Activated T-helper 2 cell treated with anti-CD3 and anti-CD28 coated beads, Interferon-gamma antibody, Interleukin-2, Interleukin-4, amounts not matched to agents 10 μg/mL and 5 μg/mL and 100 μg/mL, durations not matched to agents 14 hours and 24 hours and 36 hours (primary cell): ENCODE data around the gene OR2T1. TPM values are rescaled to one million over a fixed set of nuclear protein-coding genes. Genes with fewer than 3 reads are reported as not detected.
"Not testable (repeated sequence)": the region's sequence is repeated elsewhere in the genome, so short reads cannot be mapped to it uniquely, and the experiment has no call there.

Experiments
- DNase-seq: peaks from one replicate; pipeline ENCODE4 v3.0.0; 2021; ENCODE audit warnings: low spot score
- H3K27ac Mint-ChIP-seq: one replicate; pipeline ENCODE4 v1.8.0; 2021; ENCODE audit warnings: mixed read lengths
- H3K27me3 Mint-ChIP-seq: one replicate; pipeline ENCODE4 v1.8.0; 2021; ENCODE audit warnings: low read depth, mixed read lengths
- H3K36me3 Mint-ChIP-seq: one replicate; pipeline ENCODE4 v1.8.0; 2021; ENCODE audit warnings: low read depth, mixed read lengths
- H3K4me1 Mint-ChIP-seq: one replicate; pipeline ENCODE4 v1.8.0; 2021; ENCODE audit warnings: low read depth, mixed read lengths
- H3K4me3 Mint-ChIP-seq: one replicate; pipeline ENCODE4 v1.8.0; 2021; ENCODE audit warnings: low read depth, mild to moderate bottlenecking, moderate library complexity, mixed read lengths
- H3K9me3 Mint-ChIP-seq: one replicate; pipeline ENCODE4 v1.8.0; 2021; ENCODE audit warnings: mixed read lengths
- intact Hi-C: fragments of 100-400 bp; cut with micrococcal nuclease; formaldehyde crosslinking; loops from one replicate; pipeline ENCODE4 v1.15.1; 2023
- total RNA-seq: library from RNA; stranded (reverse); gene quantifications from 2 replicates; pipeline ENCODE4 v1.2.3, GENCODE V29; 2022

OR2T1 gene
- total RNA-seq, 1 donor from 2014 or later: not detected

DNA sequence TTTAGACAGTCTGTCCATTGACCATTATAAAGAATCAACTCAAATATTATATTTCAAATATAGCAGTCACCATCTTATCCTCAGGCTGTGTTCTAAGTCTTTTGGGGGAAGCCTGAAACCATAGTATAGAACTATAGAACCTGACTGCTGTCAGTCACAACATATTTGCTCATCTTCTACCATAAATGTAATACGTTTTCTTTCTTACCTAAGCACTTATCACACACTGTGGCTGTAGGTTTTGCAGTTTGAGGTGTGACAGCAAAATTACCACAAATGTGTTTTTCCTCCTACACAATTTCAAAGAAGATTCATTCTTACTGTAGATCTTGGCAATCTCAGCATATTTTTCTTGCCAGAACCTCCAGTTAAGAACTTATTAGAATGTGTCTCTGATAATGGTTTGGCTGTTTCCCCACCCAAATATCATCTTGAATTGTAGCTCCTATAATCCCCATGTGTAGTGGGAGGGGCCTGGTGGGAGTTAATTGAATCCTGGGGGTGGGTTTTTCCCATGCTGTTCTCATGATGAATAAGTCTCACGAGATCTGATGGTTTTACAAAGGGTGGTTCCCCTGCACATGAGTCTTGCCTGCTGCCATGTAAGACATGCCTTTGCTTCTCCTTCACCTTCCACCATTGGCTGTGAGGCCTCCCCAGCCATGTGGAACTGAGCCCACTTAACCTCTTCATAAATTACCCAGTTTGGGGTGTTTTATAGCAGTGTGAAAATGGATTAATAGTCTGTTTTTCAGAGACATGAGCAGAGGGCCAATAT, 39.8 kb downstream of the OR2T1 start:
- H3K4me3 Mint-ChIP-seq, H3K9me3 Mint-ChIP-seq, H3K27me3 Mint-ChIP-seq, H3K27ac Mint-ChIP-seq, H3K36me3 Mint-ChIP-seq, H3K4me1 Mint-ChIP-seq, DNase-seq, intact Hi-C loops: not testable (repeated sequence)

DNA sequence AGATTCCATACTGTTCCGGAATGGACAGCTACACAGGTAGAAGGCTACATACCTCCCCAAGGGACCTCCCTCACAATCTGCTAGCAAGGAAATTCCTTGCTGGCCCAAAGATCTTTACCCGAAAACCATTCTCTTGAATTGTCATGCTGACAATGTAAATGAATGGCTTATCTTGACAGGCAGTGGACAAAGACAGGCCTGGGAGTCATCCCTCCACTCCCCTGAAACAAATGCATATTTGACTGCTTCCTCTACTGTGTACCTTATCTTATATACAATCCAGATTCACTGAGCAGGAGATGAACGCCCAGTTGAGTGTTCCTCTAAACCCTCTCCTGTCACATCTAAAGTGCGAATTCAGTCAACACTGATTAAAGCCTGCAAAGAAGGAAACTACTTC, 41.8 kb downstream of the OR2T1 start:
- H3K9me3 Mint-ChIP-seq, H3K27ac Mint-ChIP-seq, H3K4me3 Mint-ChIP-seq, H3K36me3 Mint-ChIP-seq, intact Hi-C loops, DNase-seq, H3K27me3 Mint-ChIP-seq, H3K4me1 Mint-ChIP-seq: not testable (repeated sequence)

DNA sequence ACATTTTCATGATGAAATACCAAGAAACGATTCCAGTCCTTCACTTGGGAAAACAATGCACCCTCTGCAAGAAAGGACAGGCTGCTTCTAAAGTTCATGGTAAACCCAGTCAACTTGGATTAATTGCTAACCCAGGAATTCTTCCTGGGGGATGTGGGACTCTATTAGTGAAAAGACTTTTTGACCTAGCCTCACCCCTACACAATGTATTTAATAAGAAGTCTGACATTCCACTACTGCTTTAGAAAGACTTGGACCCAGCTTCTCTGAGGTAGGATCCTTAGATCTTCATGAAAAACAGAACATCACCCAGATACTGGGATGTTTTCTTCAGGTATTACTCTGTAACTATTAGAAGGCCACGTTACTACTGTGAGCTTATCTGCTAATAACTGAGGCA, 42.6 kb downstream of the OR2T1 start, which contains the start of gene OR2T2:
Gene OR2T2, plus strand, starts transcription at position 239 of the 400 bp plus-strand sequence. CDS start 7,161 bp downstream, outside the sequence.
- intact Hi-C loops, H3K4me1 Mint-ChIP-seq, H3K27ac Mint-ChIP-seq, H3K4me3 Mint-ChIP-seq, H3K27me3 Mint-ChIP-seq, H3K36me3 Mint-ChIP-seq, DNase-seq, H3K9me3 Mint-ChIP-seq: not testable (repeated sequence)

DNA sequence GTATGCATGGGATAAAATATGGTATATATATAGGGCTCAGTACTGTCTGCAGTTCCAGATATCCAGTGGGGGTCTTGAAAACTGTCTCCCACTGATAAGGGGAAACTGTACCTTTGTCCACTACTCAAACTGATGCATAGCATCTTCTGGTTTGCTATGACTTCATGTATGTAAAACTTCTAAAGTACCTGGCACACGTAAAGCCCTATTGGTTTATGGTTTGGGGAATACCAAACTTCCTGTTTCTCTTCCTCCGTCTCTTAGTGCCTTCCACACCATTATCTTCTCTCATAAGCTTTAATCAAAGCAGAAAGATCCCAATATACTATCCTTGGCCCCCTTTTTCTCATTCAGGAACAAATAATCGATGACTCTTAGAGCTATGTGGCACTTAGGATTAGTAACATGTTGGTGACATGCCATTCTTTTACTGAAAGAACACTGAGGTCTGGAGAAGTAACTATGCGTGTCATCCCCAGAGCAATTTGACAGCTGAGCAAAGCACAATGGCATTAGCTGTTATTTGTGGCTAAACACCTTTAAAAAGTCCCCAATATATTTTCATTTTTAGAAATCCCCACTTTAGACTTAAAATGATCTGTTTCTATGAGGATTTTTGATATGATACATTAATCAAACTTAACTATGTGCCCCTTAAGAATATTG, 45.7 kb downstream of the OR2T1 start:
- intact Hi-C loops, H3K4me3 Mint-ChIP-seq, H3K27ac Mint-ChIP-seq, H3K4me1 Mint-ChIP-seq, H3K36me3 Mint-ChIP-seq, H3K27me3 Mint-ChIP-seq, DNase-seq, H3K9me3 Mint-ChIP-seq: not testable (repeated sequence)

DNA sequence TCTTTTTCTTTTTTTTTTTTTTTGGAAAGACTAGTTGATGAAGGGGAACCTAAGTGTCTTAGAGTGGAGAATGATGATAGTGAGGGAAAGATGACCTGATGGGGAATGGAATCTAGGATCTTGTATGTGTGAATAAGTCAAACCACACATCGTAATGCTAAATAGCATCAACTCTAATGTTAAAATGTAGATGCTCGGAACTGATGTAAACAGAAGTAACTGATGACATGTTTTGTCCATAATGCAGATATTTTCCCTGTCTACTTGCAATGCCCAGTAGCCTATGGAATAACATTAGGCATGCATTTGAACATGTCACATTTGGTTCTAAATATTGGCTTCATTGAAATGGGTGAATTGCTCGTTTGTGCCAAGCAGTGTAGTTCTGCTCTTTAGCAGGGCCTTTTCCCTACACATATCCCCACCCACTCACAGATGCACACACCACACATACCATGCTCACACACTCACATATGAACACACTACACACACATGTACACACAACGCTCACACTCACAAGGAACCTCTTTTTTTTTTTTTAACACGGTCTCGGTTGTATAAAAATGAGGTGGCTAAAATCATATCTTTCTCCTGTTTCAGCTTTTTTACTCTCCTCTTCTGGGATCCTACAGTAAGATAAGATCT, 47.1 kb downstream of the OR2T1 start:
- H3K36me3 Mint-ChIP-seq, DNase-seq, intact Hi-C loops, H3K9me3 Mint-ChIP-seq, H3K4me1 Mint-ChIP-seq, H3K4me3 Mint-ChIP-seq, H3K27ac Mint-ChIP-seq, H3K27me3 Mint-ChIP-seq: not testable (repeated sequence)

DNA sequence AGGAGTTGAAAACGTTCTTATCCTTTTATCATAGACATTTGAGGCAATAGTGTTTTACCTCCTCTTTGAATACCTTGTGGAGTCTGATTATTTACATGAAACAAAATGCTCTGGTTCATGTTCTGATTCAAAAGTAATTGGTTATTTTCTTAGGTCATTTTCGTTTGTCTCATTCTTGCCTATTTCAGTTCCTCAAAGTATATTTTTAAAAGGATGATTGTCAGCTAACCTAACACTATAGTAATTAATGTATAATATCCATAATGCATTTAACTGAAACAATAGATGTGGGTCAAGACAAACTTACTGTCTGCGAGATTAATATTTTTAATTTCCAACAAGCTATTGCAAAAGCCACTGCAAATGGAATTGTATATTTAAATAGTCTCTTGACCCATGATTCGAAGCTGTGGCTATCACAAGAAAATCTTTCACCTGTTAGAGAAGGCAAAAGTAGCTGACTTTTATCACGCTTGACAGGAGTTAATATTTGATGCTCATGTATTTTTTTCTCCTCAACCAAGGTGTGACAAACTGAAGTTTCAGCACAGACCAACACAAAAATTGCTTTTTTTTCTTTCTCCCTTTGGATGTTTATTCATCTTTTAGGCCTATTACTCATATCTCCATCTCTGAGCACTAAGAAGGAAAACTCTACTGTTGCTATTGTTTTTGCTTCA, 47.8 kb downstream of the OR2T1 start:
- H3K4me3 Mint-ChIP-seq, H3K36me3 Mint-ChIP-seq, H3K4me1 Mint-ChIP-seq, intact Hi-C loops, H3K9me3 Mint-ChIP-seq, H3K27ac Mint-ChIP-seq, H3K27me3 Mint-ChIP-seq, DNase-seq: not testable (repeated sequence)

DNA sequence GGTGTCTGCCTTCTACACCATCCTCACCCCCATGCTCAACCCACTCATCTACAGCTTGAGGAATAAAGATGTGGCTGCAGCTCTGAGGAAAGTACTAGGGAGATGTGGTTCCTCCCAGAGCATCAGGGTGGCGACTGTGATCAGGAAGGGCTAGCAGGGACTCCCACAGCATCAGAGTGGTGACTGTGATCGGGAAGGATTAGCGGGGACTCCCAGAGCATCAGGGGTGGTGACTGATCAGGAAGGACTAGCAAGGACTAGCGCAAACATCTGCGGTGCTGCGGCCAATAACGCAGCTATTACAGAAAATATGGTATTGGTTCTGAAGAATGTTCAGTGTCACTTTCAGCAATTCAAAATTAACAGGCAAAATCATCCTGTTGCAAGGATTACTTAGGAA, 50.8 kb downstream of the OR2T1 start:
- H3K27me3 Mint-ChIP-seq, H3K4me3 Mint-ChIP-seq, H3K9me3 Mint-ChIP-seq, H3K36me3 Mint-ChIP-seq, H3K4me1 Mint-ChIP-seq, DNase-seq, H3K27ac Mint-ChIP-seq, intact Hi-C loops: not testable (repeated sequence)

DNA sequence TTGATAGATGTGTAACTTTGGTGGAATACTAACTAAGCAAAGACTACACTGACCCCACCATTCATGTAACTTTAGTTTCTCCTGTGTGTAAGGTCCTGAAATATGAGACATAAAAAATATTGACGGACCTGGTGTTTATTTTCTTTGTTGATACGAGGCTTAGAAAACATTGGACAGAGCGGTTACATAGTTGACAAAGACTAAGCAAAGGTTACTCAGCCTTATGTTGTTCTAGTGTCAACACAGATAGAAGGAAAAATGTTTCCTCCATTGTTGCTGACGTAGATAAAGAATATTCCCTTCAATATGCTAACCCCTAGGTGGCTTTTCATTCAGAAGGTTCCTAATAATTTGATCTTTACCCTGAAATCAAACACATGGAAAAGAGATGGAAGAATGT, 52.2 kb downstream of the OR2T1 start:
- H3K27me3 Mint-ChIP-seq, H3K4me3 Mint-ChIP-seq, H3K4me1 Mint-ChIP-seq, DNase-seq, intact Hi-C loops, H3K9me3 Mint-ChIP-seq, H3K36me3 Mint-ChIP-seq, H3K27ac Mint-ChIP-seq: not testable (repeated sequence)

DNA sequence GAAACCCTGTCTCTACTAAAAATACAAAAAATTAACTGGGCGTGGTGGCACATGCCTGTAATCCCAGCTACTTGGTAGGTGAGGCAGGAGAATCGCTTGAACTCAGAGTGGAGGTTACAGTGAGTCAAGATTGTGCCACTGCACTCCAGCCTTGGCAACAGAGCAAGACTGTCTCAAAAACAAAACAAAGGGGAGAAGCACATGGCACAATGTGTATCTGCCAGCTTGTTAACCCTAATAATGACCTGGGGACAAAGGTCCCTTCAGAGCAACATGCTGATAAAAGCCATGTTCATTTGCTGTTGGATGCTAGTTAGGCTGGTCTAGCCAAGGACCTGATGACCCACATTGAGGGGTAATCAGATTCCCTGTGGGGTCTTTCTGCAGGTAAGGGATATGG, 53.8 kb downstream of the OR2T1 start:
- H3K27ac Mint-ChIP-seq, H3K4me1 Mint-ChIP-seq, H3K27me3 Mint-ChIP-seq, DNase-seq, H3K36me3 Mint-ChIP-seq, H3K4me3 Mint-ChIP-seq, intact Hi-C loops, H3K9me3 Mint-ChIP-seq: not testable (repeated sequence)

Other genes starting within 250 kb of the OR2T1 start
- gene OR2M2, start 228.2 kb upstream of the OR2T1 start, total RNA-seq: not detected in 2 replicates
- not detected in 2 replicates for gene OR2M3, start 205.8 kb upstream of the OR2T1 start, total RNA-seq
- gene OR2M4, start 171.6 kb upstream of the OR2T1 start, total RNA-seq: not detected in 2 replicates
- not detected in 2 replicates for gene OR2T33, start 125.1 kb upstream of the OR2T1 start, total RNA-seq
- gene OR2T12, start 99.6 kb upstream of the OR2T1 start, total RNA-seq: not detected in 2 replicates
- gene OR2M7, start 78.5 kb upstream of the OR2T1 start, total RNA-seq: not detected in 2 replicates
- gene OR14C36, start 54.3 kb upstream of the OR2T1 start, total RNA-seq: not detected in 2 replicates
- gene OR2T4, start 41.4 kb upstream of the OR2T1 start, total RNA-seq: not detected in 2 replicates
- not detected in 2 replicates for gene OR2T6, start 27.3 kb upstream of the OR2T1 start, total RNA-seq
- not detected in 2 replicates for gene OR2T2, start 42.6 kb downstream of the OR2T1 start, total RNA-seq
- not detected in 2 replicates for gene OR2T3, start 70.3 kb downstream of the OR2T1 start, total RNA-seq
- not detected in 2 replicates for gene OR2T5, start 85.5 kb downstream of the OR2T1 start, total RNA-seq
- not detected in 2 replicates for gene OR2G6, start 105.0 kb downstream of the OR2T1 start, total RNA-seq
- not detected in 2 replicates for gene OR2T29, start 159.7 kb downstream of the OR2T1 start, total RNA-seq
- gene OR2T34, start 171.7 kb downstream of the OR2T1 start, total RNA-seq: not detected in 2 replicates
- gene OR2T10, start 194.7 kb downstream of the OR2T1 start, total RNA-seq: not detected in 2 replicates
- not detected in 2 replicates for gene OR2T11, start 232.0 kb downstream of the OR2T1 start, total RNA-seq
- gene OR2T35, start 242.2 kb downstream of the OR2T1 start, total RNA-seq: not detected in 2 replicates